Tibial artery (tissue), 4 donors: ENCODE data around the gene ECEL1.

Source experiments
- DNase-seq, 2 donors: peaks; one replicate each; pipeline ENCODE4 v3.0.0-alpha.2; 2019
- H3K27ac ChIP-seq, 2 donors: fragments of 200-600 bp; sonication (generic) in 1 of 2; 1 replicate in 1 of 2; 2 replicates in 1 of 2; pipeline ENCODE4 v1.5.1; 2018 to 2019; ENCODE audit warnings: mild to moderate bottlenecking in 1 of 2
- H3K27me3 ChIP-seq, 2 donors: fragments of 200-600 bp; sonication (generic) in 1 of 2; one replicate each; pipeline versions ENCODE4 v1.5.1 to v1.6.0; 2016 to 2019
- H3K36me3 ChIP-seq, 3 donors: fragments of 200-600 bp; sonication (generic) in 2 of 3; one replicate each; pipeline ENCODE4 v1.5.1; 2016 to 2019; ENCODE audit warnings: mild to moderate bottlenecking in 2 of 3
- H3K4me1 ChIP-seq, 4 donors: fragments of 200-600 bp; sonication (generic) in 2 of 4; 1 replicate in 3 of 4; 2 replicates in 1 of 4; pipeline ENCODE4 v1.5.1; 2016 to 2019
- H3K4me3 ChIP-seq, 2 donors: fragments of 200-600 bp; sonication (generic) in 1 of 2; 1 replicate in 1 of 2; 2 replicates in 1 of 2; pipeline ENCODE4 v1.5.1; 2018 to 2019; ENCODE audit warnings: mild to moderate bottlenecking in 2 of 2
- H3K9me3 ChIP-seq, 3 donors: fragments of 200-600 bp; sonication (generic) in 1 of 3; one replicate each; pipeline ENCODE4 v1.5.1; 2016 to 2019
- intact Hi-C: fragments of 100-400 bp; cut with DNase I; formaldehyde crosslinking; loops from one replicate; pipeline ENCODE4 v1.15.0; 2023; ENCODE audit warnings: low total_unique reads
- TF ChIP-seq, protein P1 (sequence below), 2 experiments: fragments of 200-600 bp in 1 of 2; fragments of 450-650 bp in 1 of 2; IDR thresholded peaks; one replicate each; pipeline ENCODE4 v1.5.1; 2017 to 2019; ENCODE audit warnings: antibody characterized with exemption in 2 of 2, mild to moderate bottlenecking in 1 of 2, moderate library complexity in 1 of 2

The ECEL1 gene

DNA sequence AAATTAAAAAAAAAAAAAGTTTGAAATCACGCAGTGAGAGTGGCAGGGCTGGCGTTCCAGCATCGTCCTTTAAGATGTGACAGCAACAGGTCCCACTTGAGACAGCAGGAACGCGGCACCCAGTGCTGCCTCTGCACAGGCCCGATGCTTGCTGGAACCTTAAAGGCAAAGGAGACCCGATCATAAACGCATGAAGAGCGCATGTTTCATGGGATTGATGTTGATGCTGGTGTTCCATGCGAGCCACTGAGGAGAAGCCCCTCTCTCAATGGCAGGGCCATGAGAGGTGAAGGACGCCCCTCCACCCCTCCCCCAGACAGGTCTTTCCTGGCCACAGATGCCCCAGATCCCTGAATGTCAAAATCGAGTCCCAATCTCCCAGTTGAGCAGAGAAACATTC is 49.5 kb downstream of the ECEL1 start:
- TF ChIP-seq, protein P1, sequence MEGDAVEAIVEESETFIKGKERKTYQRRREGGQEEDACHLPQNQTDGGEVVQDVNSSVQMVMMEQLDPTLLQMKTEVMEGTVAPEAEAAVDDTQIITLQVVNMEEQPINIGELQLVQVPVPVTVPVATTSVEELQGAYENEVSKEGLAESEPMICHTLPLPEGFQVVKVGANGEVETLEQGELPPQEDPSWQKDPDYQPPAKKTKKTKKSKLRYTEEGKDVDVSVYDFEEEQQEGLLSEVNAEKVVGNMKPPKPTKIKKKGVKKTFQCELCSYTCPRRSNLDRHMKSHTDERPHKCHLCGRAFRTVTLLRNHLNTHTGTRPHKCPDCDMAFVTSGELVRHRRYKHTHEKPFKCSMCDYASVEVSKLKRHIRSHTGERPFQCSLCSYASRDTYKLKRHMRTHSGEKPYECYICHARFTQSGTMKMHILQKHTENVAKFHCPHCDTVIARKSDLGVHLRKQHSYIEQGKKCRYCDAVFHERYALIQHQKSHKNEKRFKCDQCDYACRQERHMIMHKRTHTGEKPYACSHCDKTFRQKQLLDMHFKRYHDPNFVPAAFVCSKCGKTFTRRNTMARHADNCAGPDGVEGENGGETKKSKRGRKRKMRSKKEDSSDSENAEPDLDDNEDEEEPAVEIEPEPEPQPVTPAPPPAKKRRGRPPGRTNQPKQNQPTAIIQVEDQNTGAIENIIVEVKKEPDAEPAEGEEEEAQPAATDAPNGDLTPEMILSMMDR (IDR thresholded peaks at IDR 0.05) = no peak

DNA sequence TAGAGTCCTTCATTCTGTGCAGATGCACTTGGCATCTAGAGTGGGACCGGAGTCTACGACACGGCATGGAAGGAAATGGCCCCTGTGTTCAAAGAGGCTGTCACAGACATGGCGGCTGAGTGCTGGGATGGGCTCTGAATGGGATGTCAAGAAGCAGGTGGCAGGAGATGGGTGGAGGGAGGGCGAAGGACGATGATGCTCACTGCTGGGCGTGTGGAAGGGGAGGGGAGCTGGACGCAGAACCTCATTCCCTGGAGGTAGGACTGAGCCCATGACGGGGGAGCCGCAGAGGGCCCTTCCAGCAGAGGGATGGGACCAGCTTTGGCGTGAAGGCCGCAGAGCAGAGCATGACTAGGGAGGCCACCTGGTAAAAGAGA is 50.5 kb downstream of the ECEL1 start:
- DNase-seq = peak in 1 of 2 donors; percentile 31
- Histone ChIP-seq H3K4me1 (peaks cover 0 to 5% (median 0%) of the 10 kb centered on the region in 4 donors), H3K4me3 (no peak overlapping the region), H3K9me3 (no peaks in the 10 kb centered on the region), H3K36me3 (no peaks in the 10 kb centered on the region), H3K27ac (no peak overlapping the region), H3K27me3 (peaks cover 0 to 17% of the 10 kb centered on the region in 2 donors)
- intact Hi-C loops = no loop called here
- TF ChIP-seq, protein P1 (IDR thresholded peaks at IDR 0.05) = no peak

More for the DNA sequence above, 49.5 kb downstream of the ECEL1 start:
- H3K36me3 ChIP-seq = no peaks in the 10 kb centered on the region
- DNase-seq = peak in 1 of 2 donors; percentile 25
- intact Hi-C loops = no loop called here
- no peak overlapping the region for H3K4me3 ChIP-seq
- H3K4me1 ChIP-seq = peaks cover 0 to 5% (median 0%) of the 10 kb centered on the region in 4 donors
- peaks cover 0 to 17% of the 10 kb centered on the region in 2 donors for H3K27me3 ChIP-seq
- H3K27ac ChIP-seq = no peak overlapping the region
- H3K9me3 ChIP-seq = no peaks in the 10 kb centered on the region

DNA sequence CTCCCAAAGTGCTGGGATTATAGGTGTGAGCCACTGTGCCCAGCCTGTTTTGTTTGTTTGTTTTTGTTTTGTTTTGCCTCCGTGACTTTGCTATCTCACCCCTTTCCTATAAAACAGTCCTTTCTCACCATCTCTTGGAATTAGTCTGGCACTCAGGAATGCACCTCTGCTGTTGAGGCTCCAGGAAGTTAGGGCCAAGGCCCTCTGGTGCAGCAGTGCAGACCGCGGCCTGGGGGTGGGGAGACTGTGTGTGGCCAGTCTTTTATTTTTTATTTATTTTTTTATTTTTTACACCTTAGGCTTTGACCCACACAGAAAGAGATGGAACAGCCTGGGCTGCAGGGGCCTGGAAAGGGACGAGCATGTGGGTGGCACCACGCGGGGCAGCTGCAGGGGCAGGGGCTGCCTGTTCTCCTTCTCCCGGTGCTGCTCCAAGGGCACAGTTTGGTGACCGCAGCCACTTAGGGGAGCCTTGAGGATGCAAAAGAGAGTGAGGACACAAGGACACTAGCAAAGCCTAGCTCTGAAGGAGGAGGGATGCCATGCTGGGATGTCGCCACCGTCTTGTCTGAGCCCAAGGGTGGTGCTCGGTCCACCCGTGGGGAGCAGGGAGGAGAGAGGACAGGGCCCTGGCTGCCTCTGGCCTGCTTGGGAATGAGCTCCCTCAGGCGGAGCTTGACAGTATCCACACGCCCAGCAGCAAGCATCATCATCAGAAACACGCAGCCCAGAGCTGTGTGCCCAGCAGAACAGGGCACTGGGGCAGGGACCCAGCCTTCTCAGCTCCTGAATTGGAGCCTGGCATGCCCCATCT is 51.0 kb downstream of the ECEL1 start:
- Histone ChIP-seq H3K9me3 (no peaks in the 10 kb centered on the region), H3K36me3 (no peaks in the 10 kb centered on the region), H3K4me1 (peaks cover 0 to 5% (median 0%) of the 10 kb centered on the region in 4 donors), H3K4me3 (no peak overlapping the region), H3K27me3 (peaks cover 0 to 23% of the 10 kb centered on the region in 2 donors), H3K27ac (no peak overlapping the region)
- TF ChIP-seq, protein P1 (IDR thresholded peaks at IDR 0.05) = no peak
- intact Hi-C loops = no loop called here
- DNase-seq = peak in 1 of 2 donors; percentile 20

DNA sequence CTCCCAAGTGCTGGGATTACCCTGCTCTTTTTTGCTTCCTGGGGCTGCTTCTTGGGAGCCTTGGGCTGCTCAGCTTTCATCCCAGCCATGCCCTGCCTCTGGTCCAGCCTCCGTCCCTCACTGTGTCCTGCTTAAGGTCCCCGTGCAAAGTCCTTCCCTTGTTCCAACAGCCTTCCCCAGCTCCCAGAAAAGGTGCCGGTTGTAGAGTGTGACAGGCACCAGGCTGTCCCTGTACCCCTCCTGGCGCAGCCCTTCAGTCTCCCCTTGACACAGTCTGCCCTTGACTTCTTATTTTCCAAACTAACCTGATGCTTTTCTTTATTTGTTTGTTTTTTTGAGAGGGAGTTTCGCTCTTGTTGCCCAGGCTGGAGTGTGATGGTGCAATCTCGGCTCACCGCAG is 51.8 kb downstream of the ECEL1 start:
- H3K4me1 ChIP-seq = peaks cover 0 to 5% (median 0%) of the 10 kb centered on the region in 4 donors
- H3K4me3 ChIP-seq = no peak overlapping the region
- no peaks in the 10 kb centered on the region for H3K9me3 ChIP-seq
- TF ChIP-seq, protein P1 (IDR thresholded peaks at IDR 0.05) = no peak
- DNase-seq = peak in 1 of 2 donors; percentile 28
- H3K27me3 ChIP-seq = peaks cover 0 to 23% of the 10 kb centered on the region in 2 donors
- H3K27ac ChIP-seq = no peak overlapping the region
- no peaks in the 10 kb centered on the region for H3K36me3 ChIP-seq
- intact Hi-C loops = no loop called here

DNA sequence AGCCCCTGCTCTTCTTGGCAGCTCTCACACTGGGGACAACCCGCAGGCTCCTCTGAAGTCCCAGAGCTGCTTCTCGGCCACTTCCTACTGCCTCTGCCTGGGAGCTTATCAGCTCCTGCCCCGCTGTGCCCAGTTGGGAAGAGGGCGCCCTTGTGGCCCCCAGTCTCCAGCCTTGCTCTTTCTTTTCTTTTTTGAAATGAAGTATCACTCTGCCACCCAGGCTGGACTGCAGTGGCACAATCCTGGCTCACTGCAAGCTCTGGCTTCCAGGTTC is 52.3 kb downstream of the ECEL1 start:
- peaks cover 0 to under 1% (median 0%) of the 10 kb centered on the region in 4 donors for H3K4me1 ChIP-seq
- DNase-seq = no peak
- intact Hi-C loops = no loop called here
- no peak overlapping the region for H3K4me3 ChIP-seq
- peaks cover 0 to 18% of the 10 kb centered on the region in 2 donors for H3K27me3 ChIP-seq
- H3K9me3 ChIP-seq = no peaks in the 10 kb centered on the region
- no peaks in the 10 kb centered on the region for H3K36me3 ChIP-seq
- TF ChIP-seq, protein P1 (IDR thresholded peaks at IDR 0.05) = no peak
- no peak overlapping the region for H3K27ac ChIP-seq
